ENCODE results near the gene INTS11. TPM values are rescaled to one million over a fixed set of nuclear protein-coding genes. Genes with fewer than 3 reads are reported as not detected.

The INTS11 gene
- total RNA-seq, 1 experiment from 2014 or later, result 161 TPM

DNA sequence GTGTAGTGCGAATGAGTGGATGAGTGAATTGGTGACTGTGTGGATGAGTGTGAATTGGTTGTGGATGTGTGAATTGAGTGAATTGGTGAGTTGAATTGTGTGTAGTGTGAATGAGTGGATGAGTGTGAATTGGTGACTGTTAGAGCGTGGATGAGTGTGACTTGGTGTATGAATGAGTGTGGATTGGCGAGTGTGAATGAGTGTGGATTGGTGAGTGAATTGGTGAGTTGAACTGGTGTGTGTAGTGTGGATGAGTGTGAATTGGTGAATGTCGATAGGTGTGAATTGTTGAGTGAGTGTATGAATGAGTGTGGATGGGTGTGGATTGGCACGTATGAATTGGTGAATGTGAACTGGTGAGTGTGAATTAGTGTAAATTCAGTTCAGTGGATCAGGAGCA lies 42.9 kb upstream of the INTS11 start:
- Histone ChIP-seq H3K4me2 (ENCODE audit: low read length) (no peak overlapping the region), H3K9ac (ENCODE audit: low read length) (no peak overlapping the region), H3K27ac (ENCODE audit: low read depth, low read length) (no peak overlapping the region), H3K4me3 (replicated peaks in 1 of 2; ENCODE audit: low read depth in 1 of 2, low read length in 2 of 2) (no peak overlapping the region), H3K9me3 (ENCODE audit: control insufficient read depth in 1 of 2, insufficient read depth in 1 of 2, low read depth in 1 of 2, low read length in 2 of 2) (peaks cover 0 to 16% of the 10 kb centered on the region in 2 experiments; a peak in 1 of 4 replicates), H3K79me2 (ENCODE audit: insufficient read depth, low read length) (peaks cover 3% of the 10 kb centered on the region; the same call in 1 of the 2 replicates), H3K27me3 (ENCODE audit: insufficient read depth, low read length) (no peaks in the 10 kb centered on the region), H3K36me3 (ENCODE audit: control insufficient read depth in 1 of 2, insufficient read depth in 2 of 2, low read length in 2 of 2) (no peaks in the 10 kb centered on the region; a peak in 1 of 4 replicates), H4K20me1 (ENCODE audit: insufficient read depth) (no peaks in the 10 kb centered on the region), H3K4me1 (ENCODE audit: control insufficient read depth in 1 of 2, insufficient read depth in 2 of 2, low read length in 2 of 2) (peaks cover 6 to 19% of the 10 kb centered on the region in 2 experiments; a peak in 3 of 4 replicates), H2AFZ (ENCODE audit: low read depth, low read length, poor library complexity, severe bottlenecking) (no peak overlapping the region), H3K9me2 (ENCODE audit: insufficient read depth) (0 out of 2 replicates have a peak, but pooled peaks cover 3% of the 10 kb centered on the region)
- no TSS peak for BruUV-seq (replicated peaks)
- ChIA-PET CTCF (no interaction called here), RAD21 (ENCODE audit: low non-redundant PET in 1 of 2, low total read pairs in 2 of 2, uncharacterized antibody in 2 of 2, unreplicated experiment in 2 of 2) (no interaction called here), POLR2A (no interaction called here)
- ATAC-seq (no peak), DNase-seq (ENCODE audit: low read depth, low spot score) (no peak)
- TF ChIP-seq SP1 (IDR thresholded peaks at IDR 0.05; ENCODE audit: low read depth), result no peak
- no peak for TF ChIP-seq SRF (IDR thresholded peaks at IDR 0.05; ENCODE audit: low read depth)
- TF ChIP-seq, protein P1, sequence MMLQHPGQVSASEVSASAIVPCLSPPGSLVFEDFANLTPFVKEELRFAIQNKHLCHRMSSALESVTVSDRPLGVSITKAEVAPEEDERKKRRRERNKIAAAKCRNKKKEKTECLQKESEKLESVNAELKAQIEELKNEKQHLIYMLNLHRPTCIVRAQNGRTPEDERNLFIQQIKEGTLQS (IDR thresholded peaks at IDR 0.05), result no peak
- TF ChIP-seq, protein P2, sequence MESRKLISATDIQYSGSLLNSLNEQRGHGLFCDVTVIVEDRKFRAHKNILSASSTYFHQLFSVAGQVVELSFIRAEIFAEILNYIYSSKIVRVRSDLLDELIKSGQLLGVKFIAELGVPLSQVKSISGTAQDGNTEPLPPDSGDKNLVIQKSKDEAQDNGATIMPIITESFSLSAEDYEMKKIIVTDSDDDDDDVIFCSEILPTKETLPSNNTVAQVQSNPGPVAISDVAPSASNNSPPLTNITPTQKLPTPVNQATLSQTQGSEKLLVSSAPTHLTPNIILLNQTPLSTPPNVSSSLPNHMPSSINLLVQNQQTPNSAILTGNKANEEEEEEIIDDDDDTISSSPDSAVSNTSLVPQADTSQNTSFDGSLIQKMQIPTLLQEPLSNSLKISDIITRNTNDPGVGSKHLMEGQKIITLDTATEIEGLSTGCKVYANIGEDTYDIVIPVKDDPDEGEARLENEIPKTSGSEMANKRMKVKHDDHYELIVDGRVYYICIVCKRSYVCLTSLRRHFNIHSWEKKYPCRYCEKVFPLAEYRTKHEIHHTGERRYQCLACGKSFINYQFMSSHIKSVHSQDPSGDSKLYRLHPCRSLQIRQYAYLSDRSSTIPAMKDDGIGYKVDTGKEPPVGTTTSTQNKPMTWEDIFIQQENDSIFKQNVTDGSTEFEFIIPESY (IDR thresholded peaks at IDR 0.05; ENCODE audit: extremely low read depth, insufficient replicate concordance, low read length), result no peak
- TF ChIP-seq SIN3A (IDR thresholded peaks at IDR 0.05; ENCODE audit: low read depth), result no peak
- TF ChIP-seq POLR2A (IDR thresholded peaks at IDR 0.05; ENCODE audit: borderline replicate concordance, extremely low read depth, insufficient read depth, insufficient read length), result no peak
- no peak for TF ChIP-seq RAD21 (IDR thresholded peaks at IDR 0.05; ENCODE audit: low read depth)
- TF ChIP-seq CEBPB (IDR thresholded peaks at IDR 0.05; ENCODE audit: low read depth), result no peak
- no peak for TF ChIP-seq ZFX (IDR thresholded peaks at IDR 0.05)
- TF ChIP-seq ZNF274 (IDR thresholded peaks at IDR 0.05; ENCODE audit: low read depth, low read length), result no peak
- intact Hi-C loops (cut with micrococcal nuclease), result no loop called here

Measured in HCT116 (cell line).